Panc1 (cell line): Measurements from ENCODE around the gene ATXN1. TPM values are rescaled to one million over a fixed set of nuclear protein-coding genes. Genes with fewer than 3 reads are reported as not detected.

Experiments used
- ATAC-seq: fragments of 200-7000 bp; cut with Tn5 transposase; 2 replicates; pipeline ENCODE4 v1.9.1; 2020; ENCODE audit warnings: mild to moderate bottlenecking, moderate library complexity
- BruUV-seq: library from RNA; stranded (reverse); fragments of 400-500 nt; replicated peaks from 2 replicates; lab custom pipeline; 2021; lab: Mats Ljungman, UMichigan
- CTCF ChIA-PET: fragments of 300-600 bp; sonication (Branson Sonifier 250); formaldehyde crosslinking; loops from one replicate; lab custom pipeline; 2022; ENCODE audit warnings: antibody characterized with exemption; lab: Charles Lee
- POLR2A ChIA-PET: fragments of 300-600 bp; sonication (Branson Sonifier 250); formaldehyde crosslinking; loops from one replicate; lab custom pipeline; 2022; ENCODE audit warnings: antibody characterized with exemption; lab: Charles Lee
- DNase-seq: peaks from one replicate; pipeline ENCODE4 v3.0.0-alpha.2; 2010; ENCODE audit warnings: low read depth, low spot score
- H3K27ac ChIP-seq: 2 replicates; pipeline ENCODE4 v1.5.1; 2011; ENCODE audit warnings: mild to moderate bottlenecking, low read length, inconsistent platforms
- H3K27me3 ChIP-seq: fragments of 200-500 bp; sonication (Bioruptor generic); 2 replicates; pipeline ENCODE4 v1.6.0; 2014; ENCODE audit warnings: low read length, inconsistent platforms; ENCODE audit not compliant: control insufficient read depth, insufficient read depth
- H3K36me3 ChIP-seq: fragments of 200-500 bp; sonication (Bioruptor generic); 2 replicates; pipeline ENCODE4 v1.5.1; 2014; ENCODE audit warnings: inconsistent platforms, mild to moderate bottlenecking, low read length, moderate library complexity; ENCODE audit not compliant: control insufficient read depth, insufficient read depth
- H3K4me1 ChIP-seq: 2 replicates; pipeline ENCODE4 v1.5.1; 2011; ENCODE audit warnings: inconsistent platforms, mild to moderate bottlenecking, low read length, moderate library complexity; ENCODE audit not compliant: control insufficient read depth, insufficient read depth
- H3K4me3 ChIP-seq, 2 experiments: 2 replicates each; pipeline ENCODE4 v1.5.1; 2011 to 2012; ENCODE audit warnings: low read depth in 2 of 2, low read length in 2 of 2, mild to moderate bottlenecking in 2 of 2, inconsistent platforms in 1 of 2, moderate library complexity in 1 of 2
- H3K9me3 ChIP-seq: fragments of 200-500 bp; sonication (Bioruptor generic); 2 replicates; pipeline ENCODE4 v1.5.1; 2014; ENCODE audit warnings: low read depth, mild to moderate bottlenecking, inconsistent platforms, low read length, moderate library complexity; ENCODE audit not compliant: control insufficient read depth, insufficient read depth
- CTCF ChIP-seq: fragments of 450-650 bp; IDR thresholded peaks from 2 replicates; pipeline ENCODE4 v1.5.1; 2017; ENCODE audit warnings: mild to moderate bottlenecking
- POLR2AphosphoS5 ChIP-seq: IDR thresholded peaks from 2 replicates; pipeline ENCODE4 v1.6.1; 2012; ENCODE audit warnings: mild to moderate bottlenecking, low read depth, low read length, moderate library complexity
- REST ChIP-seq, 2 experiments: IDR thresholded peaks; 2 replicates each; pipeline ENCODE4 v1.6.1; 2011 to 2012; ENCODE audit warnings: low read depth in 2 of 2, control low read depth in 1 of 2, low read length in 1 of 2, mild to moderate bottlenecking in 1 of 2, moderate library complexity in 1 of 2; ENCODE audit not compliant: insufficient read depth in 1 of 2
- SIN3A ChIP-seq: IDR thresholded peaks from 2 replicates; pipeline ENCODE4 v1.6.1; 2012; ENCODE audit warnings: low read depth, mild to moderate bottlenecking, low read length, moderate library complexity, borderline replicate concordance; ENCODE audit not compliant: insufficient read depth
- TCF7L2 ChIP-seq: IDR thresholded peaks from 2 replicates; pipeline ENCODE4 v1.6.1; 2011; ENCODE audit warnings: mild to moderate bottlenecking, low read depth, low read length, inconsistent platforms
- in situ Hi-C: cut with HindIII; loops from 2 replicates; pipeline ENCODE4 v1.10.0; 2016; ENCODE audit warnings: low sequenced_read_pairs, low pct_unique_long_range_greater_than_20kb
- intact Hi-C: fragments of 100-400 bp; cut with micrococcal nuclease; formaldehyde crosslinking; loops from one replicate; pipeline ENCODE4 v1.10.0; 2022; ENCODE audit not compliant: unreplicated experiment
- total RNA-seq: library from RNA; stranded (reverse); gene quantifications from one replicate; pipeline ENCODE4 v1.2.1, GENCODE V29; 2021; ENCODE audit not compliant: unreplicated experiment

Gene ATXN1
- total RNA-seq, 1 experiment from 2014 or later, result 67.1 TPM

- H3K27ac ChIP-seq, result peak overlapping the region; percentile 55; the same call in 1 of the 2 replicates
- DNase-seq, result no peak
- H3K4me1 ChIP-seq, result peaks cover 12% of the 10 kb centered on the region
- no peaks in the 10 kb centered on the region for H3K27me3 ChIP-seq
- intact Hi-C loops (loop anchor here (2.0 to 10.0 kb wide), 3 partner anchors 77 to 433 kb away; partner anchors contain the start of gene ATXN1), in situ Hi-C loops (no loop called here)
- no peaks in the 10 kb centered on the region for H3K36me3 ChIP-seq
- BruUV-seq, result no TSS peak
- H3K4me3 ChIP-seq, result no peak overlapping the region
- CTCF ChIA-PET, result interaction anchor here (0.5 kb wide), 1 partner anchor 78 kb away, joined by 3 read pairs; no protein-coding TSS in a partner anchor
- no peaks in the 10 kb centered on the region for H3K9me3 ChIP-seq
- TF ChIP-seq CTCF (peak; percentile 83), REST (IDR thresholded peaks at IDR 0.05; ENCODE audit: insufficient read depth in 1 of 2, low read depth in 2 of 2, low read length in 1 of 2) (no peak), TCF7L2 (no peak), POLR2AphosphoS5 (no peak), SIN3A (no peak)
- ATAC-seq, result peak; percentile 91
- POLR2A ChIA-PET, result interaction anchor here (0.7 kb wide), 1 partner anchor 1711 kb away, joined by 3 read pairs; no protein-coding TSS in a partner anchor
These were observed 429.1 kb downstream of the ATXN1 start for GRCh38 chr6:16332175-16332542.

- TF ChIP-seq POLR2AphosphoS5, result no peak
- peak; percentile 92 for TF ChIP-seq CTCF
- no TSS peak for BruUV-seq
- ATAC-seq, result peak; percentile 83
These were observed 429.7 kb downstream of the ATXN1 start for GRCh38 chr6:16331384-16332174.

More at GRCh38 chr6:16331384-16332174, 429.7 kb downstream of the ATXN1 start:
- Histone ChIP-seq H3K27ac (peak overlapping the region; percentile 55; the same call in 1 of the 2 replicates), H3K36me3 (no peaks in the 10 kb centered on the region), H3K27me3 (no peaks in the 10 kb centered on the region), H3K4me1 (peaks cover 12% of the 10 kb centered on the region), H3K9me3 (no peaks in the 10 kb centered on the region), H3K4me3 (no peak overlapping the region)
- intact Hi-C loops, result loop anchor here (2.0 to 10.0 kb wide), 3 partner anchors 77 to 433 kb away; partner anchors contain the start of gene ATXN1
- CTCF ChIA-PET, result interaction anchor here (0.5 kb wide), 1 partner anchor 78 kb away, joined by 3 read pairs; no protein-coding TSS in a partner anchor
- in situ Hi-C loops, result no loop called here
- POLR2A ChIA-PET, result interaction anchor here (0.7 kb wide), 2 partner anchors 131 to 1711 kb away, joined by 3 to 6 read pairs; no protein-coding TSS in a partner anchor
- no peak for DNase-seq
